Adipocyte (in vitro differentiated cells): Measurements from ENCODE around the gene PLXND1.

Source experiments
- DNase-seq: peaks from one replicate; pipeline ENCODE4 v3.0.0-alpha.2; 2015; ENCODE audit warnings: low read depth
- H3K27me3 ChIP-seq: replicated peaks from 2 replicates; pipeline ENCODE4 v1.7.0; 2013; ENCODE audit warnings: mild to moderate bottlenecking, low read length, moderate library complexity; ENCODE audit not compliant: control insufficient read depth, insufficient read depth
- H3K36me3 ChIP-seq: 2 replicates; pipeline ENCODE4 v1.7.0; 2013; ENCODE audit warnings: low read length, mild to moderate bottlenecking, moderate library complexity; ENCODE audit not compliant: control insufficient read depth, insufficient read depth, severe bottlenecking
- H3K4me1 ChIP-seq: 2 replicates; pipeline ENCODE4 v1.7.0; 2013; ENCODE audit warnings: mild to moderate bottlenecking, low read length, moderate library complexity; ENCODE audit not compliant: control insufficient read depth, insufficient read depth
- H3K4me3 ChIP-seq: 2 replicates; pipeline ENCODE4 v1.7.0; 2013; ENCODE audit warnings: mild to moderate bottlenecking, low read length, moderate library complexity
- H3K9ac ChIP-seq: 2 replicates; pipeline ENCODE4 v1.7.0; 2013; ENCODE audit warnings: mild to moderate bottlenecking, low read length, moderate library complexity
- H3K9me3 ChIP-seq: 2 replicates; pipeline ENCODE4 v1.7.0; 2013; ENCODE audit warnings: mild to moderate bottlenecking, low read length, moderate library complexity; ENCODE audit not compliant: control insufficient read depth

PLXND1 gene

GRCh38 chr3:129527262-129527661, 79.2 kb downstream of the PLXND1 start:
- no peaks in the 10 kb centered on the region for H3K36me3 ChIP-seq
- H3K9ac ChIP-seq = no peak overlapping the region
- H3K4me3 ChIP-seq = no peak overlapping the region
- no peak for DNase-seq
- H3K9me3 ChIP-seq = no peaks in the 10 kb centered on the region
- peaks cover 21% of the 10 kb centered on the region for H3K4me1 ChIP-seq
- H3K27me3 ChIP-seq = no peaks in the 10 kb centered on the region

- no peak overlapping the region for H3K9ac ChIP-seq
- no peaks in the 10 kb centered on the region for H3K9me3 ChIP-seq
- H3K4me1 ChIP-seq = peaks cover 21% of the 10 kb centered on the region
- no peaks in the 10 kb centered on the region for H3K27me3 ChIP-seq
- H3K36me3 ChIP-seq = no peaks in the 10 kb centered on the region
- no peak overlapping the region for H3K4me3 ChIP-seq
- no peak for DNase-seq
Measured at GRCh38 chr3:129526121-129526900, 80.2 kb downstream of the PLXND1 start.

GRCh38 chr3:129525341-129525968, 81.0 kb downstream of the PLXND1 start:
- Histone ChIP-seq H3K36me3 (no peaks in the 10 kb centered on the region), H3K9me3 (no peaks in the 10 kb centered on the region), H3K27me3 (no peaks in the 10 kb centered on the region), H3K4me1 (peaks cover 17% of the 10 kb centered on the region), H3K9ac (no peak overlapping the region), H3K4me3 (no peak overlapping the region)
- DNase-seq = peak; percentile 42

GRCh38 chr3:129524081-129524480, 82.4 kb downstream of the PLXND1 start:
- Histone ChIP-seq H3K9ac (no peak overlapping the region), H3K27me3 (no peaks in the 10 kb centered on the region), H3K36me3 (peaks cover 7% of the 10 kb centered on the region), H3K9me3 (no peaks in the 10 kb centered on the region), H3K4me3 (no peak overlapping the region), H3K4me1 (peaks cover 5% of the 10 kb centered on the region)
- no peak for DNase-seq

- DNase-seq = no peak
- no peaks in the 10 kb centered on the region for H3K9me3 ChIP-seq
- H3K9ac ChIP-seq = no peak overlapping the region
- H3K4me3 ChIP-seq = no peak overlapping the region
- peaks cover 7% of the 10 kb centered on the region for H3K36me3 ChIP-seq
- H3K27me3 ChIP-seq = no peaks in the 10 kb centered on the region
- peaks cover 7% of the 10 kb centered on the region for H3K4me1 ChIP-seq
Measured at GRCh38 chr3:129522953-129523352, 83.5 kb downstream of the PLXND1 start.

- H3K4me1 ChIP-seq = peaks cover 8% of the 10 kb centered on the region
- H3K9ac ChIP-seq = no peak overlapping the region
- no peaks in the 10 kb centered on the region for H3K27me3 ChIP-seq
- no peaks in the 10 kb centered on the region for H3K9me3 ChIP-seq
- H3K36me3 ChIP-seq = peaks cover 15% of the 10 kb centered on the region
- no peak overlapping the region for H3K4me3 ChIP-seq
- no peak for DNase-seq
Measured at GRCh38 chr3:129521611-129522010, 84.9 kb downstream of the PLXND1 start.

- H3K9me3 ChIP-seq = no peaks in the 10 kb centered on the region
- no peak for DNase-seq
- peaks cover 8% of the 10 kb centered on the region for H3K4me1 ChIP-seq
- H3K27me3 ChIP-seq = no peaks in the 10 kb centered on the region
- H3K36me3 ChIP-seq = peaks cover 22% of the 10 kb centered on the region
- H3K4me3 ChIP-seq = no peak overlapping the region
- H3K9ac ChIP-seq = no peak overlapping the region
Measured at GRCh38 chr3:129520960-129521359, 85.5 kb downstream of the PLXND1 start.

GRCh38 chr3:129519896-129520715, 86.4 kb downstream of the PLXND1 start:
- no peaks in the 10 kb centered on the region for H3K9me3 ChIP-seq
- DNase-seq = no peak
- H3K36me3 ChIP-seq = peaks cover 26% of the 10 kb centered on the region
- no peak overlapping the region for H3K4me3 ChIP-seq
- peaks cover 3% of the 10 kb centered on the region for H3K4me1 ChIP-seq
- H3K27me3 ChIP-seq = no peaks in the 10 kb centered on the region
- no peak overlapping the region for H3K9ac ChIP-seq

GRCh38 chr3:129519449-129519848, 87.0 kb downstream of the PLXND1 start:
- no peak for DNase-seq
- H3K4me1 ChIP-seq = peaks cover 8% of the 10 kb centered on the region
- H3K4me3 ChIP-seq = no peak overlapping the region
- H3K9me3 ChIP-seq = no peaks in the 10 kb centered on the region
- H3K27me3 ChIP-seq = no peaks in the 10 kb centered on the region
- H3K9ac ChIP-seq = no peak overlapping the region
- peaks cover 27% of the 10 kb centered on the region for H3K36me3 ChIP-seq

- Histone ChIP-seq H3K27me3 (no peaks in the 10 kb centered on the region), H3K36me3 (peaks cover 34% of the 10 kb centered on the region), H3K4me1 (peaks cover 8% of the 10 kb centered on the region), H3K9me3 (no peaks in the 10 kb centered on the region), H3K4me3 (no peak overlapping the region), H3K9ac (no peak overlapping the region)
- no peak for DNase-seq
Measured at GRCh38 chr3:129518581-129518980, 87.9 kb downstream of the PLXND1 start.

GRCh38 chr3:129518038-129518561, 88.4 kb downstream of the PLXND1 start:
- Histone ChIP-seq H3K27me3 (no peaks in the 10 kb centered on the region), H3K4me1 (peaks cover 8% of the 10 kb centered on the region), H3K9me3 (no peaks in the 10 kb centered on the region), H3K36me3 (peaks cover 39% of the 10 kb centered on the region), H3K4me3 (no peak overlapping the region), H3K9ac (no peak overlapping the region)
- DNase-seq = no peak
